NCI-H2107 treated with DMSO at 0.1 percent for 48 hours (cell line): ENCODE results near the gene MCM3AP.
"Not testable (repeated sequence)": the region's sequence is repeated elsewhere in the genome, so short reads cannot be mapped to it uniquely, and the experiment has no call there.

Experiments
- DNase-seq: peaks from one replicate; lab custom pipeline; 2025; ENCODE audit not compliant: unreplicated experiment; lab: John Stamatoyannopoulos, UW

MCM3AP gene

GRCh38 chr21:46312949-46313348, 27.5 kb upstream of the MCM3AP start:
- no peak for DNase-seq

- DNase-seq: no peak
These were observed 26.2 kb upstream of the MCM3AP start for GRCh38 chr21:46311568-46311967.

GRCh38 chr21:46310260-46310659, 24.8 kb upstream of the MCM3AP start:
- not testable (repeated sequence) for DNase-seq

GRCh38 chr21:46308431-46308830, 23.0 kb upstream of the MCM3AP start:
- no peak for DNase-seq

GRCh38 chr21:46307625-46308024, 22.2 kb upstream of the MCM3AP start:
- DNase-seq: no peak

GRCh38 chr21:46304955-46305354, 19.5 kb upstream of the MCM3AP start:
- DNase-seq: no peak

GRCh38 chr21:46304437-46304836, 19.0 kb upstream of the MCM3AP start:
- DNase-seq: no peak

- no peak for DNase-seq
These were observed 16.3 kb upstream of the MCM3AP start for GRCh38 chr21:46301759-46302158.

- DNase-seq: no peak
These were observed 13.8 kb upstream of the MCM3AP start for GRCh38 chr21:46299167-46299566.

GRCh38 chr21:46297338-46298271, 12.2 kb upstream of the MCM3AP start:
- no peak for DNase-seq

GRCh38 chr21:46295996-46296752, 10.8 kb upstream of the MCM3AP start:
- DNase-seq: no peak

GRCh38 chr21:46295177-46295770, 9.9 kb upstream of the MCM3AP start:
- DNase-seq: no peak

GRCh38 chr21:46294647-46295176, 9.3 kb upstream of the MCM3AP start:
- no peak for DNase-seq

GRCh38 chr21:46291561-46291960, 6.2 kb upstream of the MCM3AP start:
- DNase-seq: no peak

GRCh38 chr21:46289655-46290179, 4.3 kb upstream of the MCM3AP start:
- no peak for DNase-seq

- DNase-seq: no peak
These were observed 2.1 kb upstream of the MCM3AP start for GRCh38 chr21:46287541-46287940.

GRCh38 chr21:46286648-46287002, 1.2 kb upstream of the MCM3AP start:
- DNase-seq: no peak

GRCh38 chr21:46285761-46286647, 593 bp upstream of the MCM3AP start, which contains the start of gene YBEY:
Gene YBEY (plus strand): TSS chr21:46286342. CDS start chr21:46286914, 572 bp downstream.
- peak; percentile 62 for DNase-seq

GRCh38 chr21:46284733-46285132, 678 bp downstream of the MCM3AP start:
- no peak for DNase-seq

GRCh38 chr21:46284077-46284644, 1.2 kb downstream of the MCM3AP start:
- DNase-seq: no peak
